ENCODE measurements around the gene BTK.

- TF ChIP-seq EZH2 (IDR thresholded peaks at IDR 0.05; ENCODE audit: insufficient read depth, poor library complexity, severe bottlenecking) (no peak), EZH2phosphoT487 (IDR thresholded peaks at IDR 0.05; ENCODE audit: insufficient read depth, low read depth) (no peak)
These were observed 37.4 kb downstream of the BTK start, which contains the start of gene TIMM8A for GRCh38 chrX:101348452-101349192.
